HG02610 (cell line): Measurements from ENCODE around the gene AIG1.

ENCODE experiments used
- ATAC-seq: cut with Tn5 transposase; IDR thresholded peaks from one replicate; pipeline ENCODE4 v1.9.1; 2021; ENCODE audit warnings: mild to moderate bottlenecking, moderate library complexity; ENCODE audit not compliant: unreplicated experiment

Gene AIG1

GRCh38 chr6:143191361-143191760 lies 130.7 kb downstream of the AIG1 start:
- no peak for ATAC-seq

- ATAC-seq: no peak
Measured at GRCh38 chr6:143192766-143193165, 132.1 kb downstream of the AIG1 start.

DNA sequence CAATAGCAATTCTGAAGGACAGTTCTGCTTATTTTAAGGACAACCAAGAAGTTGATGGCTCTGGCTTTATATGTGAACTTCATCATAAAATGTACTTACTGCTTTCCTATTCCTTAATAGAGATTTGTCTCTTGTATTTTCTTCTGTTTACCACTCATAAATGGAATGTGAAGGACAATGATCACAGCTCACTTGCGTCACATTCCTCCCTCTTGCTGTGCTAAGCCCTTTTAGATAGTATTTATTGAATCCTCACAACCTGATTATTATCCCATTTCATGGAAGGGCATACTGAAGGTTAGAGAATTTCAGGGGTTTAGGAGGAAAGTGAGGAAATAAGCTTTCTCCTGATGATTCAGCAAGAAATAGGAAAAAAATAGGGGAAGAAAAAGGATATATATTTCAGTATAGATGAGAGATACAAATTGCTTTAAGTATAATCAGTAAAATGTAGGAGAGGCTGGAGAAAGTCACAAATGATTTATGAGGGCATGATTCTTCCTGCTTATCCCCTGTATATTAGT lies 132.9 kb downstream of the AIG1 start:
- no peak for ATAC-seq

- ATAC-seq: no peak
Measured at GRCh38 chr6:143194095-143194589, 133.5 kb downstream of the AIG1 start.

DNA sequence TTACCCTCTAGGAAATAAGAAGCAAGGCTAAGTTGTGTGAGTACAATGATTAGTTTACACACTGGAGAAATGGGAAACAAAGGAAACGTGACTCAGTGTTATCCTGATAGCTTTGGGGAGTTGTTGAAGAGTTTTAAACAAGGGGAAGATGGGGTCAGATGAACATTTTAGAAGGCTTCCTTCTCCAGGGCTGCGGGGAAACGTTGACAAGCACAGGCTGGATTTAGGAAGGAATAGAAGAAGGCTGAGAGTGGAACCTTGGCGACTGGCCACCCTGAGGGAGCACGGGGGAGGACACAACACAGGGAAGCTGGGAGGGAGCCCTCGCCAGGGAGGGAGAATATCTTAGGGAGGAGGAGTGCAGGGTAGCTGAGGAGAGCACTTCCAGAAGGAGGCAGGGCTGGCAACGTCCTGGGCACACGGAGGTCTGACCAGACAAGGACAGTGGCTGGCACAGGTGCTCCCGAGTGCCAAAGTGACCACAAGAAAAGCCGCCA lies 134.7 kb downstream of the AIG1 start:
- ATAC-seq: no peak

GRCh38 chr6:143196525-143197225 lies 136.0 kb downstream of the AIG1 start:
- ATAC-seq: no peak

DNA sequence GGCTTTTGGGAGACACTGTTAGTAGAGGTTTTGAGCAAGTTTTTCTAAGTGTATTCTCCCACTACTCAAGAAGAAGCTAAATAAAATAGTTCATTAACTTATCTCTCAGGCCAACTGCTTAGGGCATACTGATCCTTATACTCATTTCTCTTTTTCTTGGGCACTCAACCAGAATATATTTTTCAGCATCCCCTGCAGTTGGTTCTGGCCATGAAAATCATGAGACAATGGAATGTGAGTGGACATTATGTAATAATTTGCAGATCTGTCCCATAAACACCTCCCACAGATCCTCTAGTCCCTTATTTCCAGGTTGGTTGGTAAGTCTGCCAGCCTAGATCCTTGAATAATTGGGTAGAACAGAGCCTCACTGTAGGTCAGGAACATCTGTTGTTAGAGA lies 136.7 kb downstream of the AIG1 start:
- no peak for ATAC-seq

- ATAC-seq: no peak
Measured at GRCh38 chr6:143198312-143198711, 137.6 kb downstream of the AIG1 start.

GRCh38 chr6:143199291-143199690 lies 138.6 kb downstream of the AIG1 start:
- ATAC-seq: no peak

DNA sequence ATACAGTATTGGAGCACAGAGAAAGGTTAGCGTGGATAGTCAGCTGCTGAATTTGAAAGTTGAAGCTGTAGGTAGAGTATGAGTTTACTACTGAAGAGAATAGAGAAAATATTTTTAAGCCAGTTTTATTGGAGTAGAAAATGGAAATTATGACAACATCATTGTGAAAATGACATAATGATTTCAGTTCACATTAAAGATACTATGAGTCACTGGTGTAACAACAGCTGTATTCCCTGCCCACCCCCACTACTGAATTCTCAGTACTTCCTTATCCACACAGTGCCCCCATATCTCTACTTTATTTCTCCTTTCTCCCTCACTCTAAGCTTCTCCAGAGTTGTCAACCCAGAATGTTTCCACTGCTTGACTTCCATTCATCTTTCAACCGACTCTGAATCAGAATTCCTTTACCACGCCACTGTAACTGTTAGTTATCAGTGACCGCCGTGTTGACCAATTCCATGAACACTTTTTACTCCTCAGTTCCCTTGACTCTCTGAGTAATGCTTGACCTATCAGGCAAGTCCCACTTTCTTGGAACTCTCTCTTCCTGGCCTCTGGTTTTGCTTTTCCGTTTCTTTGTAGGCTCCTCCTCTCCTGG lies 139.6 kb downstream of the AIG1 start:
- no peak for ATAC-seq

DNA sequence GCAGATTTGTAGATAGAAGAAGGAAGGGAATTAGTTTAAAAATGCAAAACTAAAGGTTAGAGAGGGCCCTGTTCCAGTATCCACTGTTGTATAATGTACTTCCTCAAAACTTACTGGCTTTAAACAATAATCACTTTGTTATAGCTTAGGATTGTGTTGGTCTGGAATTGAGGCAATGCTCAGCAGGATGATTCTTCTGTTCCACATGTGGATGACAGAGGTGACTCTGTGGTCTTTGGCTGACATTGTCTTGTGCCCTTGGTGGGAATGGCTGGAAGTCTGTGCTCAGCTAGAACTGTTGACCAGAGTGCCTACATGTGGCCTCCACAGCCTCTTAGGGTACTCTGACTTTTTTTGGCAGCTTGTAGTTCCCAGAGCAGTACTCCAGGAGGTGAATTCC lies 143.4 kb downstream of the AIG1 start:
- no peak for ATAC-seq

- no peak for ATAC-seq
Measured at GRCh38 chr6:143205131-143205535, 144.4 kb downstream of the AIG1 start.

GRCh38 chr6:143205585-143205984 lies 144.9 kb downstream of the AIG1 start:
- no peak for ATAC-seq

DNA sequence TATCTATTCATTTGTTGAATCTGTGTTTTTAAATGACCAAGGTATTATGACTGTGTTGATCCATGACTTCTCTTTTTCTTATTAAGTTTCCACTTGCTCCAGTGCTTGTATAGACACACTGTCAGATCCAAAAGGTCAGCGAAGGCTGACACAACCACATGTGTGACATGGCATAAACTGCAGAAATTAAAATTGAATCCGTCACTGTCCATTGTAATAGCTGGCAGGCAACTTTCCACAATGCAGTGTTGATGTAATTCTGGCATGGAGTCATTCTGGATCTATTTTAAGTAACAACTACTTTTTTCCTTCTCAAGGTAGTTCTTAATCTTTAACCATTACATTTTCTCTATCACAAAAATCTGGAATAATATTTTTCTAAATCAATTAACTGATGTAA lies 145.3 kb downstream of the AIG1 start:
- ATAC-seq: no peak

DNA sequence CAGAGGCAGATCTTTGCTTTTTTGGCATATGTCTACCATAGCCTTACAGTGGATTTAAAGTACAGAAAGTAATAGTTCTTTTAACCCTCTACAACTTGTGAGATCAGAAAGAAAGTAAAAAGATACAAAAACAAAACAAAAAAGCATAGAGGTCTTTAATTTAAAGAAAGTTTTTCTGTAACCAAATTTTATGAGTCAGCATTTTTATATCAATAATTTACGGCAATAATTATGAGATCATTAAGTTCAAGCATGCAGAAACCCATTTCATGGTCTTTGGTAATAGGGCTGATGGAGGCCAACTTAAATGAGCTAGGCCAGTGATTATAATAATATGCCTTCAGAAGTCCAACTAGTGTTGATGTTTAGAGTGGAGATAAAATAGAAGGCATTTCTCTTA lies 145.9 kb downstream of the AIG1 start:
- no peak for ATAC-seq

DNA sequence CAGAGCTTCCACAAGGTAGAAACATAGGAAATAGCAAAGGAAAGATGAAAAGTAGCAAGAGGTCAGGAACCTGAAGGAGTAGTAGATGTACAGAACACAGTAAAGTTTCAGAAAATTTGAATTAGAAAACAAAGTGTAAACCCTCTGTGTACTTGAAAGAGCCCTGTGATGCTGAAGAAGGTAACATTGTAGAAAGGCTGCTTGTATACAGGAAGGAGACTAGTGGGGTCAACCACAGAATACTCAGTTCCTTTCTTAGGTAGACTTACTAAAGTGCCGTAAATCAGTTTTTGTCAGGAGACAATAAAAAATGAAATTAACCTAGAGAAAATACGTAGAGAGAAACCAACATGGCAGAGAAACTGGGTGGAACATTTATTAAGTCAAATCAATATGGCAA lies 149.7 kb downstream of the AIG1 start:
- ATAC-seq: no peak

- ATAC-seq: no peak
Measured at GRCh38 chr6:143213859-143214376, 153.2 kb downstream of the AIG1 start.

DNA sequence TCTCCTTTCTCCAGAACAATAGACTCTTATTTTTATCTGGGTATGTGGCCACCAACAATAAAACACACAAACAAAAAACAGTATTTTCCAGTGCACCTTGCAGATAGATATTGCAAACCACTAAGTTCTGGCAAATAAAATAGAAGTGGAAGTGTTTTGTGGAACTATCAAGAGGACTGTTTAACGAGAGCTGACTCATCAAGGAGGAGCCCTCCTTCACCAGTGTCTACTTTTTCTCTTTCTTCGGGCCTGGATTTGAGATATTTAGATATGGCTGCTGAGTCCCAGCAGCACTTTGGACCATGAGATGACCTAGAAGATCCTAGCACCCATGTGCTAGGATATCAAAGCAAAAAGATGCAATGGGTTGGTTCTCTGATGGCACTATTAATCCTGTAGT lies 154.7 kb downstream of the AIG1 start:
- no peak for ATAC-seq

GRCh38 chr6:143215771-143216170 lies 155.1 kb downstream of the AIG1 start:
- ATAC-seq: no peak

DNA sequence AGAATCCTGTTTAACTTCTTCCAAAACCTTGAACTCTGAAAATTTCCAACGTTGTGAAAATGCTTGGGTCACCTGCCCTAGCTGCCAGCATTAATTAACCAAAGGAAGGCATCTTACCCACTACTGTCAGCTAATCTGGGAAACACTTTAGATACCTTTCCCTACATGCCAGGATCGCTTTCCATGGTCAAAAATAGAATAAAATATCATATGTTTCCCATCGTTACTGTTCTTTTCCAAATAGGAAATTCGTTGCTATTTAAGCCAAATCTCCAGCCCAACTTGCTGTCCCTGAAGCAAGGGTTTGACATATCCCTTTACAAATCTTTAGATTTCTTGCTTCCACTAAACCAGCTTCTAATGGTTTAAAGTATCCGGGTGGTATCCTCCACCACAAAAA lies 157.5 kb downstream of the AIG1 start:
- no peak for ATAC-seq

- no peak for ATAC-seq
Measured at GRCh38 chr6:143221698-143222097, 161.0 kb downstream of the AIG1 start.

GRCh38 chr6:143222310-143222709 lies 161.6 kb downstream of the AIG1 start:
- no peak for ATAC-seq
